Hepatocyte (in vitro differentiated cells): Measurements from ENCODE around the gene MFAP3L. TPM values are rescaled to one million over a fixed set of nuclear protein-coding genes. Genes with fewer than 3 reads are reported as not detected.
A peak's percentile ranks its signal among the peaks of the same experiment; 100 is the strongest.

Experiments
- DNase-seq: peaks from one replicate; pipeline ENCODE4 v3.0.0-alpha.2; 2016; ENCODE audit warnings: low spot score
- H2AFZ ChIP-seq: fragments of 200-600 bp; sonication (generic); 2 replicates; pipeline ENCODE4 v1.6.0; 2016; ENCODE audit warnings: antibody characterized with exemption, mild to moderate bottlenecking
- H3K27ac ChIP-seq: fragments of 200-600 bp; sonication (generic); 2 replicates; pipeline ENCODE4 v1.5.1; 2016; ENCODE audit warnings: mild to moderate bottlenecking
- H3K27me3 ChIP-seq: fragments of 200-600 bp; sonication (generic); 2 replicates; pipeline ENCODE4 v1.6.1; 2016
- H3K36me3 ChIP-seq: fragments of 200-600 bp; sonication (generic); replicated peaks from 2 replicates; pipeline ENCODE4 v1.5.1; 2016; ENCODE audit warnings: low read depth; ENCODE audit not compliant: insufficient read depth
- H3K4me1 ChIP-seq: fragments of 200-600 bp; sonication (generic); 2 replicates; pipeline ENCODE4 v1.5.1; 2016; ENCODE audit warnings: mild to moderate bottlenecking, moderate library complexity; ENCODE audit not compliant: insufficient read depth
- H3K4me2 ChIP-seq: fragments of 200-600 bp; sonication (generic); 2 replicates; pipeline ENCODE4 v1.6.0; 2016
- H3K4me3 ChIP-seq: fragments of 200-600 bp; sonication (generic); 2 replicates; pipeline ENCODE4 v1.5.1; 2016; ENCODE audit warnings: mild to moderate bottlenecking
- H3K79me2 ChIP-seq: fragments of 200-600 bp; sonication (generic); 2 replicates; pipeline ENCODE4 v1.6.0; 2017; ENCODE audit warnings: mild to moderate bottlenecking
- H3K9me2 ChIP-seq: fragments of 200-600 bp; sonication (generic); replicated peaks from 2 replicates; pipeline ENCODE4 v1.6.0; 2017; ENCODE audit warnings: mild to moderate bottlenecking; ENCODE audit not compliant: insufficient read depth
- H3K9me3 ChIP-seq: fragments of 200-600 bp; sonication (generic); 2 replicates; pipeline ENCODE4 v1.5.1; 2016; ENCODE audit warnings: low read depth, mild to moderate bottlenecking
- H4K20me1 ChIP-seq: fragments of 200-600 bp; sonication (generic); 2 replicates; pipeline ENCODE4 v1.6.0; 2016; ENCODE audit warnings: mild to moderate bottlenecking; ENCODE audit not compliant: insufficient read depth, poor library complexity, severe bottlenecking
- CTCF ChIP-seq: fragments of 200-600 bp; sonication (generic); IDR thresholded peaks from 2 replicates; pipeline ENCODE4 v1.5.1; 2016; ENCODE audit warnings: antibody characterized with exemption, mild to moderate bottlenecking; ENCODE audit not compliant: poor library complexity
- EZH2 ChIP-seq: fragments of 200-600 bp; sonication (generic); IDR thresholded peaks from 2 replicates; pipeline ENCODE4 v1.6.1; 2016; ENCODE audit warnings: antibody characterized with exemption, mild to moderate bottlenecking, borderline replicate concordance
- EZH2phosphoT487 ChIP-seq: fragments of 200-600 bp; sonication (generic); IDR thresholded peaks from one replicate; pipeline ENCODE4 v1.6.1; 2018; ENCODE audit warnings: antibody characterized with exemption, mild to moderate bottlenecking, low read depth, moderate library complexity; ENCODE audit not compliant: unreplicated experiment, severe bottlenecking
- WGBS: methylation state at CpG from one replicate; pipeline ENCODE4 v1.1.6; 2016; ENCODE audit warnings: low lambda C conversion rate; ENCODE audit errors: missing lambda C conversion rate; 5-methylcytosine and 5-hydroxymethylcytosine counted together
- polyA plus RNA-seq: library from polyadenylated mRNA; unstranded; fragments of >200 nt; fragmentation: Nextera tagmentation; extraction: Ambion mirVana; gene quantifications from 2 replicates; pipeline ENCODE4 v1.2.1, GENCODE V29; 2016
- total RNA-seq: library from RNA; depleted of rRNA; stranded (reverse); fragments of >200 nt; gene quantifications from 2 replicates; pipeline ENCODE4 v1.2.3, GENCODE V29; 2014

MFAP3L gene
- total and polyA plus RNA-seq, 2 experiments from 2014 or later = 2.9 to 11.4 TPM

- H3K27ac ChIP-seq = peak overlapping the region; percentile 43
- 3% methylated on average over 41 of the region's 74 CpGs for WGBS
Observed at GRCh38 chr4:170025523-170026252, 507 bp downstream of the MFAP3L start.

GRCh38 chr4:170022211-170022610 lies 4.0 kb downstream of the MFAP3L start:
- no peak for TF ChIP-seq CTCF
- no peak for TF ChIP-seq EZH2phosphoT487
- TF ChIP-seq EZH2 = no peak
- Histone ChIP-seq H4K20me1 (no peaks in the 10 kb centered on the region), H3K27me3 (no peaks in the 10 kb centered on the region), H3K4me1 (no peaks in the 10 kb centered on the region), H3K36me3 (no peaks in the 10 kb centered on the region), H3K9me3 (no peaks in the 10 kb centered on the region), H3K4me2 (no peak overlapping the region), H3K27ac (no peak overlapping the region), H3K79me2 (no peaks in the 10 kb centered on the region), H3K4me3 (no peak overlapping the region), H2AFZ (no peak overlapping the region), H3K9me2 (no peaks in the 10 kb centered on the region)
- DNase-seq = no peak
- WGBS = 96% methylated on average over 2 of the region's 2 CpGs

More at GRCh38 chr4:170025523-170026252, 507 bp downstream of the MFAP3L start:
- Histone ChIP-seq H3K4me1 (no peaks in the 10 kb centered on the region), H3K36me3 (no peaks in the 10 kb centered on the region), H3K9me3 (no peaks in the 10 kb centered on the region), H3K27me3 (peaks cover 4% of the 10 kb centered on the region), H2AFZ (peak overlapping the region; percentile 87), H3K4me2 (peak overlapping the region; percentile 88), H4K20me1 (no peaks in the 10 kb centered on the region), H3K4me3 (peak overlapping the region; percentile 92), H3K79me2 (no peaks in the 10 kb centered on the region), H3K9me2 (no peaks in the 10 kb centered on the region)
- TF ChIP-seq EZH2 (no peak), CTCF (no peak), EZH2phosphoT487 (no peak)
- peak; percentile 40 for DNase-seq

GRCh38 chr4:170017252-170017651 lies 8.9 kb downstream of the MFAP3L start:
- Histone ChIP-seq H4K20me1 (no peaks in the 10 kb centered on the region), H3K79me2 (no peaks in the 10 kb centered on the region), H3K4me3 (no peak overlapping the region), H3K4me1 (no peaks in the 10 kb centered on the region), H3K4me2 (no peak overlapping the region), H3K27me3 (no peaks in the 10 kb centered on the region), H3K27ac (no peak overlapping the region), H3K9me2 (no peaks in the 10 kb centered on the region), H2AFZ (no peak overlapping the region), H3K36me3 (no peaks in the 10 kb centered on the region), H3K9me3 (no peaks in the 10 kb centered on the region)
- 80% methylated on average over 3 of the region's 3 CpGs for WGBS
- no peak for DNase-seq
- no peak for TF ChIP-seq CTCF
- no peak for TF ChIP-seq EZH2
- TF ChIP-seq EZH2phosphoT487 = no peak
